GM23338 (cell line): ENCODE measurements around the gene HAUS8.

Experiments
- CREB1 ChIP-seq: fragments of 250-450 bp; sonication (Bioruptor Pico); IDR thresholded peaks from 2 replicates; pipeline ENCODE4 v1.5.0; 2020; ENCODE audit warnings: low read depth, mild to moderate bottlenecking, moderate library complexity
- EZH2 ChIP-seq: fragments of 200-600 bp; sonication (generic); IDR thresholded peaks from one replicate; pipeline ENCODE4 v1.8.0; 2017; ENCODE audit warnings: antibody characterized with exemption, mild to moderate bottlenecking, low read depth; ENCODE audit not compliant: unreplicated experiment
- EZH2phosphoT487 ChIP-seq: fragments of 200-600 bp; sonication (generic); IDR thresholded peaks from one replicate; pipeline ENCODE4 v1.8.1; 2018; ENCODE audit warnings: antibody characterized with exemption; ENCODE audit not compliant: unreplicated experiment
- JUNB ChIP-seq: IDR thresholded peaks from one replicate; pipeline ENCODE4 v1.6.1; 2016; ENCODE audit warnings: antibody characterized with exemption; ENCODE audit not compliant: unreplicated experiment
- NANOG ChIP-seq: IDR thresholded peaks from 2 replicates; pipeline ENCODE4 v1.6.1; 2016; ENCODE audit warnings: antibody characterized with exemption, borderline replicate concordance
- POLR2AphosphoS5 ChIP-seq: IDR thresholded peaks from 2 replicates; pipeline ENCODE4 v1.6.1; 2016; ENCODE audit warnings: antibody characterized with exemption, low read depth
- STAT1 ChIP-seq: IDR thresholded peaks from one replicate; pipeline ENCODE4 v1.6.1; 2016; ENCODE audit warnings: antibody characterized with exemption; ENCODE audit not compliant: unreplicated experiment
- ZNF114 ChIP-seq: fragments of 250-450 bp; sonication (Bioruptor Pico); IDR thresholded peaks from 2 replicates; pipeline ENCODE4 v1.5.0; 2020; ENCODE audit warnings: mild to moderate bottlenecking, moderate library complexity
- ZNF331 ChIP-seq: fragments of 250-450 bp; sonication (Bioruptor Pico); IDR thresholded peaks from 2 replicates; pipeline ENCODE4 v1.5.0; 2020; ENCODE audit warnings: low read depth, mild to moderate bottlenecking, moderate library complexity
- TF ChIP-seq, protein P1 (sequence below), 2 experiments: fragments of 200-600 bp in 1 of 2; sonication (generic) in 1 of 2; conservative IDR thresholded peaks; 2 replicates each; pipeline versions ENCODE4 v1.5.1 to v1.6.1; 2016 to 2017; ENCODE audit warnings: antibody characterized with exemption in 2 of 2, low read depth in 2 of 2, mild to moderate bottlenecking in 2 of 2, moderate library complexity in 1 of 2
- TF ChIP-seq, protein P2 (sequence below): IDR thresholded peaks from one replicate; pipeline ENCODE4 v1.6.1; 2018; ENCODE audit warnings: antibody characterized with exemption; ENCODE audit not compliant: unreplicated experiment
- TF ChIP-seq, protein P3 (sequence below): IDR thresholded peaks from 2 replicates; pipeline ENCODE4 v1.6.1; 2016; ENCODE audit warnings: antibody characterized with exemption
- TF ChIP-seq, protein P4 (sequence below): fragments of 250-450 bp; sonication (Bioruptor Pico); IDR thresholded peaks from 2 replicates; pipeline ENCODE4 v1.5.0; 2020; ENCODE audit warnings: mild to moderate bottlenecking, moderate library complexity

DNA sequence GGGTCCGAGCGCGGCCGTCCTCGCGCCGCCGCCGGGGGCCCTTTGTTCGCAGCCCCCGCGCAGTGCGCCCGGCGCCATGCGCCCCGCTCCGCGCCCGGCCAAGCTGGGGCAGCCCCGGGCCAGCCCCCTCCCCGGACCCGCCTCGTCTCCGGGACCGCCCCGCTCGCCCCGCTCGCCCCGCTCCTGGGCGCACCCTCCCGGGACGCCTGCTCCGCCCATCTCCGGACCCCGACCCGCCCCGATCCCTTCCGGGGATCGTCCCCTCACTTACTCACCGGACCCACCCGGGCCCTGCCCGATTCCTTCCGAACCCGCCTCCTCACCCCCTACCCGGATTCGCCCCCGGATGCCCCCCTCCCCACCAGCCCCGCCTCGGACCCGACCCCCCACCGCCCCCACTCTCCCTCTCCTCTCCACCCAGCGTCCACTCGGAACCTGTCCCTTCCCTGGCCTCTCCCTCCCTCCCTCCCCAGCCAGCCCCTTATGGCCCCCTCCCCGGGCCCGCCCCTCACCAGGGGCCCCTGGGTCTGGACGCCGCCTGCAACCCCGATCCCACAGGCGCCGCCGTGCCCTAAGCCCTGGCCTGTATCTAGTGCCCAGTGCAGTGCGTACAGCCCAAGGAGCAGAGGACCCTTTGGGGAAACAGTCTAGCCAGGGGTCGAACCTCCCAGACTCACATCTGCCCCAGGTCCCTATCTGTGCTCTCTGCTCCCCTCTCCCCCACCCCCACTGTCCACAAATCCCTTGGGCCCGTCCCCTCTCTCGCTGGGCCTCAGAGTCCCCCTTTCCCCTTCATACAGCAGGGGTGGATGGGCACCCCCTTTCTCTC, 48.3 kb downstream of the HAUS8 start, which contains the start of gene CPAMD8:
- TF ChIP-seq, protein P1, sequence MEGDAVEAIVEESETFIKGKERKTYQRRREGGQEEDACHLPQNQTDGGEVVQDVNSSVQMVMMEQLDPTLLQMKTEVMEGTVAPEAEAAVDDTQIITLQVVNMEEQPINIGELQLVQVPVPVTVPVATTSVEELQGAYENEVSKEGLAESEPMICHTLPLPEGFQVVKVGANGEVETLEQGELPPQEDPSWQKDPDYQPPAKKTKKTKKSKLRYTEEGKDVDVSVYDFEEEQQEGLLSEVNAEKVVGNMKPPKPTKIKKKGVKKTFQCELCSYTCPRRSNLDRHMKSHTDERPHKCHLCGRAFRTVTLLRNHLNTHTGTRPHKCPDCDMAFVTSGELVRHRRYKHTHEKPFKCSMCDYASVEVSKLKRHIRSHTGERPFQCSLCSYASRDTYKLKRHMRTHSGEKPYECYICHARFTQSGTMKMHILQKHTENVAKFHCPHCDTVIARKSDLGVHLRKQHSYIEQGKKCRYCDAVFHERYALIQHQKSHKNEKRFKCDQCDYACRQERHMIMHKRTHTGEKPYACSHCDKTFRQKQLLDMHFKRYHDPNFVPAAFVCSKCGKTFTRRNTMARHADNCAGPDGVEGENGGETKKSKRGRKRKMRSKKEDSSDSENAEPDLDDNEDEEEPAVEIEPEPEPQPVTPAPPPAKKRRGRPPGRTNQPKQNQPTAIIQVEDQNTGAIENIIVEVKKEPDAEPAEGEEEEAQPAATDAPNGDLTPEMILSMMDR (conservative IDR thresholded peaks at IDR 0.05; ENCODE audit: low read depth in 2 of 2) = no peak
- TF ChIP-seq CREB1 (CRISPR knock-in tag) (no peak), JUNB (no peak), POLR2AphosphoS5 (0 out of 2 replicates have a peak, but pooled peaks have one; percentile 19), EZH2 (no peak), ZNF331 (CRISPR knock-in tag) (no peak), EZH2phosphoT487 (no peak), ZNF114 (no peak), STAT1 (no peak), NANOG (no peak)
- TF ChIP-seq, protein P2, sequence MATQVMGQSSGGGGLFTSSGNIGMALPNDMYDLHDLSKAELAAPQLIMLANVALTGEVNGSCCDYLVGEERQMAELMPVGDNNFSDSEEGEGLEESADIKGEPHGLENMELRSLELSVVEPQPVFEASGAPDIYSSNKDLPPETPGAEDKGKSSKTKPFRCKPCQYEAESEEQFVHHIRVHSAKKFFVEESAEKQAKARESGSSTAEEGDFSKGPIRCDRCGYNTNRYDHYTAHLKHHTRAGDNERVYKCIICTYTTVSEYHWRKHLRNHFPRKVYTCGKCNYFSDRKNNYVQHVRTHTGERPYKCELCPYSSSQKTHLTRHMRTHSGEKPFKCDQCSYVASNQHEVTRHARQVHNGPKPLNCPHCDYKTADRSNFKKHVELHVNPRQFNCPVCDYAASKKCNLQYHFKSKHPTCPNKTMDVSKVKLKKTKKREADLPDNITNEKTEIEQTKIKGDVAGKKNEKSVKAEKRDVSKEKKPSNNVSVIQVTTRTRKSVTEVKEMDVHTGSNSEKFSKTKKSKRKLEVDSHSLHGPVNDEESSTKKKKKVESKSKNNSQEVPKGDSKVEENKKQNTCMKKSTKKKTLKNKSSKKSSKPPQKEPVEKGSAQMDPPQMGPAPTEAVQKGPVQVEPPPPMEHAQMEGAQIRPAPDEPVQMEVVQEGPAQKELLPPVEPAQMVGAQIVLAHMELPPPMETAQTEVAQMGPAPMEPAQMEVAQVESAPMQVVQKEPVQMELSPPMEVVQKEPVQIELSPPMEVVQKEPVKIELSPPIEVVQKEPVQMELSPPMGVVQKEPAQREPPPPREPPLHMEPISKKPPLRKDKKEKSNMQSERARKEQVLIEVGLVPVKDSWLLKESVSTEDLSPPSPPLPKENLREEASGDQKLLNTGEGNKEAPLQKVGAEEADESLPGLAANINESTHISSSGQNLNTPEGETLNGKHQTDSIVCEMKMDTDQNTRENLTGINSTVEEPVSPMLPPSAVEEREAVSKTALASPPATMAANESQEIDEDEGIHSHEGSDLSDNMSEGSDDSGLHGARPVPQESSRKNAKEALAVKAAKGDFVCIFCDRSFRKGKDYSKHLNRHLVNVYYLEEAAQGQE = no peak
- TF ChIP-seq, protein P3, sequence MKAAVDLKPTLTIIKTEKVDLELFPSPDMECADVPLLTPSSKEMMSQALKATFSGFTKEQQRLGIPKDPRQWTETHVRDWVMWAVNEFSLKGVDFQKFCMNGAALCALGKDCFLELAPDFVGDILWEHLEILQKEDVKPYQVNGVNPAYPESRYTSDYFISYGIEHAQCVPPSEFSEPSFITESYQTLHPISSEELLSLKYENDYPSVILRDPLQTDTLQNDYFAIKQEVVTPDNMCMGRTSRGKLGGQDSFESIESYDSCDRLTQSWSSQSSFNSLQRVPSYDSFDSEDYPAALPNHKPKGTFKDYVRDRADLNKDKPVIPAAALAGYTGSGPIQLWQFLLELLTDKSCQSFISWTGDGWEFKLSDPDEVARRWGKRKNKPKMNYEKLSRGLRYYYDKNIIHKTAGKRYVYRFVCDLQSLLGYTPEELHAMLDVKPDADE = no peak
- TF ChIP-seq, protein P4, sequence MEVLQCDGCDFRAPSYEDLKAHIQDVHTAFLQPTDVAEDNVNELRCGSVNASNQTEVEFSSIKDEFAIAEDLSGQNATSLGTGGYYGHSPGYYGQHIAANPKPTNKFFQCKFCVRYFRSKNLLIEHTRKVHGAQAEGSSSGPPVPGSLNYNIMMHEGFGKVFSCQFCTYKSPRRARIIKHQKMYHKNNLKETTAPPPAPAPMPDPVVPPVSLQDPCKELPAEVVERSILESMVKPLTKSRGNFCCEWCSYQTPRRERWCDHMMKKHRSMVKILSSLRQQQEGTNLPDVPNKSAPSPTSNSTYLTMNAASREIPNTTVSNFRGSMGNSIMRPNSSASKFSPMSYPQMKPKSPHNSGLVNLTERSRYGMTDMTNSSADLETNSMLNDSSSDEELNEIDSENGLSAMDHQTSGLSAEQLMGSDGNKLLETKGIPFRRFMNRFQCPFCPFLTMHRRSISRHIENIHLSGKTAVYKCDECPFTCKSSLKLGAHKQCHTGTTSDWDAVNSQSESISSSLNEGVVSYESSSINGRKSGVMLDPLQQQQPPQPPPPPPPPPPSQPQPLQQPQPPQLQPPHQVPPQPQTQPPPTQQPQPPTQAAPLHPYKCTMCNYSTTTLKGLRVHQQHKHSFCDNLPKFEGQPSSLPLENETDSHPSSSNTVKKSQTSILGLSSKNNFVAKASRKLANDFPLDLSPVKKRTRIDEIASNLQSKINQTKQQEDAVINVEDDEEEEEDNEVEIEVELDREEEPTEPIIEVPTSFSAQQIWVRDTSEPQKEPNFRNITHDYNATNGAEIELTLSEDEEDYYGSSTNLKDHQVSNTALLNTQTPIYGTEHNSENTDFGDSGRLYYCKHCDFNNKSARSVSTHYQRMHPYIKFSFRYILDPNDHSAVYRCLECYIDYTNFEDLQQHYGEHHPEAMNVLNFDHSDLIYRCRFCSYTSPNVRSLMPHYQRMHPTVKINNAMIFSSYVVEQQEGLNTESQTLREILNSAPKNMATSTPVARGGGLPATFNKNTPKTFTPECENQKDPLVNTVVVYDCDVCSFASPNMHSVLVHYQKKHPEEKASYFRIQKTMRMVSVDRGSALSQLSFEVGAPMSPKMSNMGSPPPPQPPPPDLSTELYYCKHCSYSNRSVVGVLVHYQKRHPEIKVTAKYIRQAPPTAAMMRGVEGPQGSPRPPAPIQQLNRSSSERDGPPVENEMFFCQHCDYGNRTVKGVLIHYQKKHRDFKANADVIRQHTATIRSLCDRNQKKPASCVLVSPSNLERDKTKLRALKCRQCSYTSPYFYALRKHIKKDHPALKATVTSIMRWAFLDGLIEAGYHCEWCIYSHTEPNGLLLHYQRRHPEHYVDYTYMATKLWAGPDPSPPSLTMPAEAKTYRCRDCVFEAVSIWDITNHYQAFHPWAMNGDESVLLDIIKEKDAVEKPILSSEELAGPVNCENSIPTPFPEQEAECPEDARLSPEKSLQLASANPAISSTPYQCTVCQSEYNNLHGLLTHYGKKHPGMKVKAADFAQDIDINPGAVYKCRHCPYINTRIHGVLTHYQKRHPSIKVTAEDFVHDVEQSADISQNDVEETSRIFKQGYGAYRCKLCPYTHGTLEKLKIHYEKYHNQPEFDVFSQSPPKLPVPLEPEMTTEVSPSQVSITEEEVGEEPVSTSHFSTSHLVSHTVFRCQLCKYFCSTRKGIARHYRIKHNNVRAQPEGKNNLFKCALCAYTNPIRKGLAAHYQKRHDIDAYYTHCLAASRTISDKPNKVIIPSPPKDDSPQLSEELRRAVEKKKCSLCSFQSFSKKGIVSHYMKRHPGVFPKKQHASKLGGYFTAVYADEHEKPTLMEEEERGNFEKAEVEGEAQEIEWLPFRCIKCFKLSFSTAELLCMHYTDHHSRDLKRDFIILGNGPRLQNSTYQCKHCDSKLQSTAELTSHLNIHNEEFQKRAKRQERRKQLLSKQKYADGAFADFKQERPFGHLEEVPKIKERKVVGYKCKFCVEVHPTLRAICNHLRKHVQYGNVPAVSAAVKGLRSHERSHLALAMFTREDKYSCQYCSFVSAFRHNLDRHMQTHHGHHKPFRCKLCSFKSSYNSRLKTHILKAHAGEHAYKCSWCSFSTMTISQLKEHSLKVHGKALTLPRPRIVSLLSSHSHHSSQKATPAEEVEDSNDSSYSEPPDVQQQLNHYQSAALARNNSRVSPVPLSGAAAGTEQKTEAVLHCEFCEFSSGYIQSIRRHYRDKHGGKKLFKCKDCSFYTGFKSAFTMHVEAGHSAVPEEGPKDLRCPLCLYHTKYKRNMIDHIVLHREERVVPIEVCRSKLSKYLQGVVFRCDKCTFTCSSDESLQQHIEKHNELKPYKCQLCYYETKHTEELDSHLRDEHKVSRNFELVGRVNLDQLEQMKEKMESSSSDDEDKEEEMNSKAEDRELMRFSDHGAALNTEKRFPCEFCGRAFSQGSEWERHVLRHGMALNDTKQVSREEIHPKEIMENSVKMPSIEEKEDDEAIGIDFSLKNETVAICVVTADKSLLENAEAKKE (CRISPR knock-in tag) = no peak
